Liver (tissue), 9 donors: Measurements from ENCODE around the gene RTP2. TPM values are rescaled to one million over a fixed set of nuclear protein-coding genes. Genes with fewer than 3 reads are reported as not detected.

Experiments used
- DNase-seq: peaks from one replicate; pipeline ENCODE4 v3.0.0-alpha.2; 2017; ENCODE audit warnings: low spot score
- H3K27ac ChIP-seq, 2 donors: one replicate each; pipeline ENCODE4 v1.7.0; 2013; ENCODE audit warnings: inconsistent platforms in 2 of 2, low read length in 2 of 2, control low read depth in 1 of 2, low read depth in 1 of 2, mild to moderate bottlenecking in 1 of 2
- H3K27me3 ChIP-seq, 4 donors: one replicate each; pipeline versions ENCODE4 v1.6.1 to v1.7.0; 2013; ENCODE audit warnings: low read length in 3 of 4, inconsistent platforms in 1 of 4, mild to moderate bottlenecking in 1 of 4, moderate library complexity in 1 of 4; ENCODE audit not compliant: control insufficient read depth in 4 of 4, insufficient read depth in 4 of 4
- H3K36me3 ChIP-seq, 4 donors: one replicate each; pipeline versions ENCODE4 v1.6.1 to v1.7.0; 2013; ENCODE audit warnings: low read length in 3 of 4, mild to moderate bottlenecking in 3 of 4, low read depth in 1 of 4, moderate library complexity in 1 of 4; ENCODE audit not compliant: control insufficient read depth in 4 of 4, insufficient read depth in 3 of 4
- H3K4me1 ChIP-seq, 4 donors: one replicate each; pipeline versions ENCODE4 v1.6.1 to v1.7.0; 2013; ENCODE audit warnings: low read length in 3 of 4, mild to moderate bottlenecking in 3 of 4, moderate library complexity in 1 of 4; ENCODE audit not compliant: control insufficient read depth in 4 of 4, insufficient read depth in 4 of 4
- H3K4me3 ChIP-seq, 3 donors: one replicate each; pipeline versions ENCODE4 v1.6.1 to v1.7.0; 2013; ENCODE audit warnings: low read length in 3 of 3, control low read depth in 1 of 3, low read depth in 1 of 3, mild to moderate bottlenecking in 1 of 3
- H3K9ac ChIP-seq, 2 donors: one replicate each; pipeline ENCODE4 v1.7.0; 2013; ENCODE audit warnings: low read length in 2 of 2, mild to moderate bottlenecking in 2 of 2, moderate library complexity in 2 of 2, control low read depth in 1 of 2, low read depth in 1 of 2
- H3K9me3 ChIP-seq, 4 donors: one replicate each; pipeline versions ENCODE4 v1.6.1 to v1.7.0; 2013; ENCODE audit warnings: low read length in 3 of 4; ENCODE audit not compliant: control insufficient read depth in 4 of 4
- GABPA ChIP-seq, 2 donors: IDR thresholded peaks in 1 of 2; conservative IDR thresholded peaks in 1 of 2; 2 replicates each; pipeline ENCODE4 v1.6.1; 2016; ENCODE audit warnings: antibody characterized with exemption in 2 of 2, mild to moderate bottlenecking in 1 of 2, moderate library complexity in 1 of 2
- JUND ChIP-seq, 2 donors: IDR thresholded peaks; 2 replicates each; pipeline ENCODE4 v1.6.1; 2016; ENCODE audit warnings: antibody characterized with exemption in 2 of 2
- NR2F2 ChIP-seq: IDR thresholded peaks from 2 replicates; pipeline ENCODE4 v1.6.1; 2016; ENCODE audit warnings: antibody characterized with exemption
- RAD21 ChIP-seq, 2 donors: IDR thresholded peaks; 2 replicates each; pipeline ENCODE4 v1.6.1; 2016; ENCODE audit warnings: antibody characterized with exemption in 2 of 2, mild to moderate bottlenecking in 2 of 2
- RXRA ChIP-seq, 2 donors: IDR thresholded peaks; 2 replicates each; pipeline ENCODE4 v1.6.1; 2017 to 2018; ENCODE audit warnings: antibody characterized with exemption in 2 of 2, mild to moderate bottlenecking in 1 of 2
- SP1 ChIP-seq: IDR thresholded peaks from 2 replicates; pipeline ENCODE4 v1.6.1; 2018; ENCODE audit warnings: antibody characterized with exemption, mild to moderate bottlenecking
- YY1 ChIP-seq: IDR thresholded peaks from 2 replicates; pipeline ENCODE4 v1.6.1; 2016; ENCODE audit warnings: antibody characterized with exemption, mild to moderate bottlenecking
- WGBS: extraction: QIAGEN DNeasy Blood & Tissue Kit; methylation state at CpG from one replicate; pipeline ENCODE4 v1.1.7; 2013; 5-methylcytosine and 5-hydroxymethylcytosine counted together
- polyA plus RNA-seq, 2 donors: library from polyadenylated mRNA; stranded (reverse) in 1 of 2; unstranded in 1 of 2; fragments of 200-250 nt in 1 of 2; fragments of >200 nt in 1 of 2; fragmentation: Nextera tagmentation in 1 of 2; extraction: Ambion mirVana in 1 of 2; gene quantifications; one replicate each; pipeline versions ENCODE4 v1.2.1 to v1.2.3, GENCODE V29; 2013 to 2015
- total RNA-seq, 2 donors: library from RNA; depleted of rRNA; stranded (reverse); fragments of >200 nt; gene quantifications; one replicate each; pipeline ENCODE4 v1.2.3, GENCODE V29; 2014
- TF ChIP-seq, protein P1 (sequence below): IDR thresholded peaks from 2 replicates; pipeline ENCODE4 v1.6.1; 2016; ENCODE audit warnings: antibody characterized with exemption
- TF ChIP-seq, protein P2 (sequence below): IDR thresholded peaks from 2 replicates; pipeline ENCODE4 v1.6.1; 2016; ENCODE audit warnings: antibody characterized with exemption
- TF ChIP-seq, protein P3 (sequence below): fragments of 150-350 bp; IDR thresholded peaks from 2 replicates; pipeline ENCODE4 v1.5.1; 2017; ENCODE audit warnings: improper control_type of control experiment, low read depth, low read length; ENCODE audit not compliant: missing input control
- TF ChIP-seq, protein P4 (sequence below): IDR thresholded peaks from 2 replicates; pipeline ENCODE4 v1.6.1; 2016; ENCODE audit warnings: antibody characterized with exemption
- donor health status: healthy.
- donor health status: healthy.
- donor health status: healthy.
- donor health status: healthy.
- donor health status: healthy.

RTP2 gene
- total and polyA plus RNA-seq, 4 donors: not detected

DNA sequence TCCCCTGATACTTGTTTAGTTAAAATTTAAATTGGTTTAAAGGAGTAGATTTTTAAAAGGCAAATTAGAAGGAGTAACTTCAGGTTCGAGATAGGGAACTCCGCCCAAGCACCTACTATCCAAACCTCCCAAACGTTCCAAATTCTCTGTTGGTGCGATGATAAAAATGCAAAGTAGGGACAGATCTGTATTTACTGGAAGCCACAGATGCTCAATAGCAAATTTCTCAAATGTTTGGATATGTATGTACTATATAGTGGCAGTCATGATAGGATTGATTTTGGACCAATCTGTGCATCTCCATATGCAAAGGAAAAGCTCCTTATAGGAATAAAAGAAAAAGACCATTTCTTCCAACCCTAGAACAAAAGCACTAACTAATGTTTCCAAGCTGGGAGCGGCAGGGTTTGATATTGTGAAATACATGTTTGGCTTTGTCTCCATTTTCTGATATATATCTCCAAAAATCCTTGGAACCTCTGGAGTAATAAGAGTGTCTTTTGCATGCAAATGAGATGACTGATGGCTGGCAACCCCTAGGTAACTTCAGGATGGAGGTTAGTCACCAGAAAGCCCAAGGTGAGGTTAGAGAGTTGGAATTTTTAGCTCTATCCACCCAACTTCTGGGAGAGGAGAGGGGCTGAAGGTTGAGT is 15.6 kb downstream of the RTP2 start:
- Histone ChIP-seq H3K27ac (no peak overlapping the region), H3K9me3 (peaks cover 0 to 1% (median 0%) of the 10 kb centered on the region in 4 donors), H3K9ac (no peak overlapping the region), H3K4me3 (no peak overlapping the region), H3K27me3 (no peaks in the 10 kb centered on the region), H3K4me1 (no peaks in the 10 kb centered on the region), H3K36me3 (no peaks in the 10 kb centered on the region)
- TF ChIP-seq GABPA (IDR thresholded peaks at IDR 0.05 in 1 of 2, conservative IDR thresholded peaks at IDR 0.05 in 1 of 2) (no peak), JUND (IDR thresholded peaks at IDR 0.05) (no peak), SP1 (no peak), NR2F2 (no peak), RXRA (IDR thresholded peaks at IDR 0.05) (no peak), YY1 (no peak)
- TF ChIP-seq, protein P1, sequence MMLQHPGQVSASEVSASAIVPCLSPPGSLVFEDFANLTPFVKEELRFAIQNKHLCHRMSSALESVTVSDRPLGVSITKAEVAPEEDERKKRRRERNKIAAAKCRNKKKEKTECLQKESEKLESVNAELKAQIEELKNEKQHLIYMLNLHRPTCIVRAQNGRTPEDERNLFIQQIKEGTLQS: no peak
- TF ChIP-seq, protein P2, sequence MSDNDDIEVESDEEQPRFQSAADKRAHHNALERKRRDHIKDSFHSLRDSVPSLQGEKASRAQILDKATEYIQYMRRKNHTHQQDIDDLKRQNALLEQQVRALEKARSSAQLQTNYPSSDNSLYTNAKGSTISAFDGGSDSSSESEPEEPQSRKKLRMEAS: no peak
- TF ChIP-seq, protein P3, sequence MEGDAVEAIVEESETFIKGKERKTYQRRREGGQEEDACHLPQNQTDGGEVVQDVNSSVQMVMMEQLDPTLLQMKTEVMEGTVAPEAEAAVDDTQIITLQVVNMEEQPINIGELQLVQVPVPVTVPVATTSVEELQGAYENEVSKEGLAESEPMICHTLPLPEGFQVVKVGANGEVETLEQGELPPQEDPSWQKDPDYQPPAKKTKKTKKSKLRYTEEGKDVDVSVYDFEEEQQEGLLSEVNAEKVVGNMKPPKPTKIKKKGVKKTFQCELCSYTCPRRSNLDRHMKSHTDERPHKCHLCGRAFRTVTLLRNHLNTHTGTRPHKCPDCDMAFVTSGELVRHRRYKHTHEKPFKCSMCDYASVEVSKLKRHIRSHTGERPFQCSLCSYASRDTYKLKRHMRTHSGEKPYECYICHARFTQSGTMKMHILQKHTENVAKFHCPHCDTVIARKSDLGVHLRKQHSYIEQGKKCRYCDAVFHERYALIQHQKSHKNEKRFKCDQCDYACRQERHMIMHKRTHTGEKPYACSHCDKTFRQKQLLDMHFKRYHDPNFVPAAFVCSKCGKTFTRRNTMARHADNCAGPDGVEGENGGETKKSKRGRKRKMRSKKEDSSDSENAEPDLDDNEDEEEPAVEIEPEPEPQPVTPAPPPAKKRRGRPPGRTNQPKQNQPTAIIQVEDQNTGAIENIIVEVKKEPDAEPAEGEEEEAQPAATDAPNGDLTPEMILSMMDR: no peak
- 90% methylated on average over 5 of the region's 5 CpGs for WGBS
- DNase-seq: no peak

GRCh38 chr3:187685948-187686347 is 16.4 kb downstream of the RTP2 start:
- WGBS: 93% methylated on average over 7 of the region's 7 CpGs
- Histone ChIP-seq H3K9ac (no peak overlapping the region), H3K4me1 (no peaks in the 10 kb centered on the region), H3K4me3 (no peak overlapping the region), H3K9me3 (peaks cover 0 to 1% (median 0%) of the 10 kb centered on the region in 4 donors), H3K27me3 (no peaks in the 10 kb centered on the region), H3K27ac (no peak overlapping the region), H3K36me3 (no peaks in the 10 kb centered on the region)
- TF ChIP-seq, protein P4, sequence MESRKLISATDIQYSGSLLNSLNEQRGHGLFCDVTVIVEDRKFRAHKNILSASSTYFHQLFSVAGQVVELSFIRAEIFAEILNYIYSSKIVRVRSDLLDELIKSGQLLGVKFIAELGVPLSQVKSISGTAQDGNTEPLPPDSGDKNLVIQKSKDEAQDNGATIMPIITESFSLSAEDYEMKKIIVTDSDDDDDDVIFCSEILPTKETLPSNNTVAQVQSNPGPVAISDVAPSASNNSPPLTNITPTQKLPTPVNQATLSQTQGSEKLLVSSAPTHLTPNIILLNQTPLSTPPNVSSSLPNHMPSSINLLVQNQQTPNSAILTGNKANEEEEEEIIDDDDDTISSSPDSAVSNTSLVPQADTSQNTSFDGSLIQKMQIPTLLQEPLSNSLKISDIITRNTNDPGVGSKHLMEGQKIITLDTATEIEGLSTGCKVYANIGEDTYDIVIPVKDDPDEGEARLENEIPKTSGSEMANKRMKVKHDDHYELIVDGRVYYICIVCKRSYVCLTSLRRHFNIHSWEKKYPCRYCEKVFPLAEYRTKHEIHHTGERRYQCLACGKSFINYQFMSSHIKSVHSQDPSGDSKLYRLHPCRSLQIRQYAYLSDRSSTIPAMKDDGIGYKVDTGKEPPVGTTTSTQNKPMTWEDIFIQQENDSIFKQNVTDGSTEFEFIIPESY: no peak
- TF ChIP-seq, protein P1: no peak
- no peak for TF ChIP-seq GABPA (IDR thresholded peaks at IDR 0.05 in 1 of 2, conservative IDR thresholded peaks at IDR 0.05 in 1 of 2)
- no peak for TF ChIP-seq NR2F2
- no peak for TF ChIP-seq YY1
- no peak for TF ChIP-seq RAD21 (IDR thresholded peaks at IDR 0.05)
- no peak for TF ChIP-seq JUND (IDR thresholded peaks at IDR 0.05)
- TF ChIP-seq SP1: no peak
- TF ChIP-seq, protein P3: no peak
- no peak for DNase-seq
